H9 (cell line): ENCODE data around the gene AQP12A. TPM values are rescaled to one million over a fixed set of nuclear protein-coding genes. Genes with fewer than 3 reads are reported as not detected.

ENCODE experiments used
- DNase-seq: peaks from one replicate; pipeline ENCODE4 v3.0.0-alpha.2; 2017
- H2AFZ ChIP-seq: one replicate; pipeline ENCODE4 v1.6.1; 2013; ENCODE audit warnings: mild to moderate bottlenecking, low read length, control low read depth, moderate library complexity
- H2AK5ac ChIP-seq: 2 replicates; pipeline ENCODE4 v1.6.1; 2013; ENCODE audit warnings: low read length, control low read depth, mixed read lengths; ENCODE audit not compliant: insufficient read length
- H2BK120ac ChIP-seq: one replicate; pipeline ENCODE4 v1.6.1; 2013; ENCODE audit warnings: low read depth, mild to moderate bottlenecking, low read length, control low read depth, inconsistent platforms; ENCODE audit not compliant: poor library complexity, severe bottlenecking
- H2BK12ac ChIP-seq: 2 replicates; pipeline ENCODE4 v1.6.1; 2013; ENCODE audit warnings: low read length, control low read depth, mixed read lengths, low read depth; ENCODE audit not compliant: insufficient read length
- H2BK15ac ChIP-seq: 2 replicates; pipeline ENCODE4 v1.6.1; 2013; ENCODE audit warnings: low read depth, low read length, control low read depth
- H2BK20ac ChIP-seq: one replicate; pipeline ENCODE4 v1.6.1; 2013; ENCODE audit warnings: low read depth, mild to moderate bottlenecking, low read length, control low read depth, inconsistent platforms; ENCODE audit not compliant: poor library complexity, severe bottlenecking
- H2BK5ac ChIP-seq: 2 replicates; pipeline ENCODE4 v1.6.1; 2013; ENCODE audit warnings: low read length, control low read depth, mixed read lengths; ENCODE audit not compliant: insufficient read length
- H3K14ac ChIP-seq: 2 replicates; pipeline ENCODE4 v1.6.1; 2013; ENCODE audit warnings: low read length, control low read depth; ENCODE audit not compliant: insufficient read depth
- H3K18ac ChIP-seq: 2 replicates; pipeline ENCODE4 v1.6.1; 2013; ENCODE audit warnings: low read depth, mild to moderate bottlenecking, mixed read lengths, low read length, control low read depth; ENCODE audit not compliant: insufficient read length
- H3K23ac ChIP-seq: 2 replicates; pipeline ENCODE4 v1.6.1; 2013; ENCODE audit warnings: low read length, control low read depth, mixed read lengths, low read depth; ENCODE audit not compliant: insufficient read length
- H3K23me2 ChIP-seq: 2 replicates; pipeline ENCODE4 v1.6.1; 2013; ENCODE audit warnings: low read depth, mild to moderate bottlenecking, mixed read lengths, low read length, control low read depth; ENCODE audit not compliant: insufficient read length, poor library complexity, severe bottlenecking
- H3K27ac ChIP-seq: 2 replicates; pipeline ENCODE4 v1.5.1; 2013; ENCODE audit warnings: low read length, control low read depth, mixed read lengths, low read depth; ENCODE audit not compliant: insufficient read length
- H3K27me3 ChIP-seq: 2 replicates; pipeline ENCODE4 v1.6.1; 2013; ENCODE audit warnings: low read length, control low read depth, inconsistent platforms; ENCODE audit not compliant: insufficient read depth
- H3K4ac ChIP-seq: 2 replicates; pipeline ENCODE4 v1.6.1; 2013; ENCODE audit warnings: low read depth, mild to moderate bottlenecking, control low read depth, inconsistent platforms, low read length, moderate library complexity
- H3K4me1 ChIP-seq: 2 replicates; pipeline ENCODE4 v1.6.1; 2013; ENCODE audit warnings: low read length, control low read depth, inconsistent platforms; ENCODE audit not compliant: insufficient read depth
- H3K4me2 ChIP-seq: 2 replicates; pipeline ENCODE4 v1.6.1; 2013; ENCODE audit warnings: low read length, control low read depth, mixed read lengths; ENCODE audit not compliant: insufficient read length, insufficient read depth
- H3K56ac ChIP-seq: 2 replicates; pipeline ENCODE4 v1.6.1; 2013; ENCODE audit warnings: low read depth, mild to moderate bottlenecking, mixed read lengths, low read length, control low read depth; ENCODE audit not compliant: insufficient read length
- H3K79me1 ChIP-seq: 2 replicates; pipeline ENCODE4 v1.6.1; 2013; ENCODE audit warnings: low read depth, mild to moderate bottlenecking, moderate library complexity, low read length, control low read depth, inconsistent platforms; ENCODE audit not compliant: insufficient read depth, poor library complexity, severe bottlenecking
- H3K79me2 ChIP-seq: 2 replicates; pipeline ENCODE4 v1.6.1; 2013; ENCODE audit warnings: low read length, control low read depth, inconsistent platforms; ENCODE audit not compliant: insufficient read depth
- H3K9ac ChIP-seq: 2 replicates; pipeline ENCODE4 v1.6.1; 2013; ENCODE audit warnings: low read length, control low read depth, mixed read lengths; ENCODE audit not compliant: insufficient read length; ENCODE audit errors: extremely low read depth
- H3K9me3 ChIP-seq: one replicate; pipeline ENCODE4 v1.6.1; 2013; ENCODE audit warnings: low read depth, low read length, inconsistent platforms; ENCODE audit not compliant: control insufficient read depth
- H3T11ph ChIP-seq: one replicate; pipeline ENCODE4 v1.6.1; 2013; ENCODE audit warnings: mild to moderate bottlenecking, low read length, control low read depth, inconsistent platforms
- H4K20me1 ChIP-seq: one replicate; pipeline ENCODE4 v1.6.1; 2013; ENCODE audit not compliant: control insufficient read depth, insufficient read length, insufficient read depth
- H4K5ac ChIP-seq: 2 replicates; pipeline ENCODE4 v1.6.1; 2013; ENCODE audit warnings: low read depth, mild to moderate bottlenecking, mixed read lengths, low read length, control low read depth; ENCODE audit not compliant: insufficient read length
- H4K8ac ChIP-seq: replicated peaks from 2 replicates; pipeline ENCODE4 v1.6.1; 2013; ENCODE audit warnings: low read length, control low read depth, mixed read lengths, low read depth; ENCODE audit not compliant: insufficient read length
- H4K91ac ChIP-seq: 2 replicates; pipeline ENCODE4 v1.6.1; 2013; ENCODE audit warnings: low read depth, mild to moderate bottlenecking, moderate library complexity, mixed read lengths, low read length, control low read depth; ENCODE audit not compliant: insufficient read length
- H3K27ac Mint-ChIP-seq, 3 experiments: 2 replicates in 2 of 3; 3 replicates in 1 of 3; pipeline ENCODE4 v1.8.0; 2020 to 2021; ENCODE audit warnings: mixed read lengths in 3 of 3, mild to moderate bottlenecking in 1 of 3, moderate library complexity in 1 of 3
- H3K27me3 Mint-ChIP-seq: 2 replicates; pipeline ENCODE4 v1.8.0; 2021; ENCODE audit warnings: low read depth, mild to moderate bottlenecking, moderate library complexity, mixed read lengths
- H3K36me3 Mint-ChIP-seq, 3 experiments: 2 replicates in 2 of 3; 3 replicates in 1 of 3; pipeline ENCODE4 v1.8.0; 2020 to 2021; ENCODE audit warnings: low read depth in 3 of 3, mixed read lengths in 3 of 3; ENCODE audit not compliant: insufficient read depth in 1 of 3
- H3K4me1 Mint-ChIP-seq, 2 experiments: 2 replicates each; pipeline ENCODE4 v1.8.0; 2020; ENCODE audit warnings: mixed read lengths in 2 of 2
- H3K4me3 Mint-ChIP-seq, 2 experiments: 2 replicates in 1 of 2; 3 replicates in 1 of 2; pipeline ENCODE4 v1.8.0; 2020 to 2021; ENCODE audit warnings: mild to moderate bottlenecking in 2 of 2, mixed read lengths in 2 of 2, moderate library complexity in 1 of 2
- H3K9me3 Mint-ChIP-seq, 2 experiments: 2 replicates in 1 of 2; 3 replicates in 1 of 2; pipeline ENCODE4 v1.8.0; 2020; ENCODE audit warnings: mild to moderate bottlenecking in 2 of 2, mixed read lengths in 2 of 2, moderate library complexity in 1 of 2
- CTCF ChIP-seq: fragments of 200-600 bp; sonication (generic); conservative IDR thresholded peaks from 3 replicates; pipeline ENCODE4 v1.8.0; 2021; ENCODE audit warnings: antibody characterized with exemption, mild to moderate bottlenecking
- WGBS: extraction: QIAGEN DNeasy Blood & Tissue Kit; methylation state at CpG from one replicate; pipeline ENCODE4 v1.1.7; 2013; ENCODE audit warnings: missing lambda C conversion rate, low lambda C conversion rate, mixed read lengths; ENCODE audit not compliant: insufficient read length; ENCODE audit errors: extremely low coverage; 5-methylcytosine and 5-hydroxymethylcytosine counted together
- total RNA-seq: library from RNA; stranded (reverse); gene quantifications from 2 replicates; pipeline ENCODE4 v1.2.1, GENCODE V29; 2021

AQP12A gene
- total RNA-seq, 1 experiment from 2014 or later = not detected

- H3K27me3 Mint-ChIP-seq = peaks cover 56% of the 10 kb centered on the region
- no peak overlapping the region for H3T11ph ChIP-seq
- TF ChIP-seq CTCF = no peak
- H2AFZ ChIP-seq = no peak overlapping the region
- no peak overlapping the region for H2BK120ac ChIP-seq
- no peak overlapping the region for H4K8ac ChIP-seq
- H3K56ac ChIP-seq = no peak overlapping the region
- H4K20me1 ChIP-seq = no peaks in the 10 kb centered on the region
- H3K4me2 ChIP-seq = no peak overlapping the region
- H2BK20ac ChIP-seq = no peak overlapping the region
- H4K5ac ChIP-seq = no peak overlapping the region
- no peaks in the 10 kb centered on the region for H3K79me2 ChIP-seq
- H2BK5ac ChIP-seq = no peak overlapping the region
- no peak overlapping the region for H3K9ac ChIP-seq
- H4K91ac ChIP-seq = no peak overlapping the region
- H2AK5ac ChIP-seq = no peak overlapping the region
- peaks cover 9 to 17% of the 10 kb centered on the region in 2 experiments for H3K4me1 Mint-ChIP-seq
- no peak overlapping the region; the same call in 1 of the 2 replicates for H3K14ac ChIP-seq
- H3K27ac ChIP-seq = no peak overlapping the region
- no peaks in the 10 kb centered on the region for H3K9me3 ChIP-seq
- no CpG with 5 or more reads among the region's 22 CpGs for WGBS
- H3K4me3 Mint-ChIP-seq = no peak overlapping the region
- no peak overlapping the region for H2BK15ac ChIP-seq
- H2BK12ac ChIP-seq = no peak overlapping the region
- no peaks in the 10 kb centered on the region; a peak in 2 of 7 replicates for H3K36me3 Mint-ChIP-seq
- H3K27me3 ChIP-seq = no peaks in the 10 kb centered on the region
- H3K27ac Mint-ChIP-seq = no peak overlapping the region; a peak in 1 of 7 replicates
- H3K9me3 Mint-ChIP-seq = peaks cover 4% of the 10 kb centered on the region in 2 experiments; a peak in 3 of 5 replicates
- no peaks in the 10 kb centered on the region for H3K4me1 ChIP-seq
- H3K23ac ChIP-seq = no peak overlapping the region
- H3K79me1 ChIP-seq = no peaks in the 10 kb centered on the region
- peak; percentile 9 for DNase-seq
- no peak overlapping the region for H3K18ac ChIP-seq
- H3K23me2 ChIP-seq = no peaks in the 10 kb centered on the region
- H3K4ac ChIP-seq = no peak overlapping the region
Measured at GRCh38 chr2:240647503-240648154, 44.0 kb upstream of the AQP12A start.
